Keratinocyte (primary cell): Measurements from ENCODE around the gene GPRC5B. TPM values are rescaled to one million over a fixed set of nuclear protein-coding genes. Genes with fewer than 3 reads are reported as not detected.
A peak's percentile ranks its signal among the peaks of the same experiment; 100 is the strongest.

Experiments used
- DNase-seq: peaks from one replicate; pipeline ENCODE4 v3.0.0-alpha.2; 2011; ENCODE audit warnings: low read depth, missing footprints, low spot score
- FAIRE-seq: peaks from 2 replicates; lab custom pipeline; 2011; peaks lifted over from hg19 to GRCh38; lab: Jason Lieb, UNC
- H2AFZ ChIP-seq: 2 replicates; pipeline ENCODE4 v1.6.0; 2012; ENCODE audit warnings: low read length, control low read depth, inconsistent platforms; ENCODE audit not compliant: control insufficient read depth
- H3K27ac ChIP-seq: 2 replicates; pipeline ENCODE4 v1.5.1; 2011; ENCODE audit warnings: low read length; ENCODE audit not compliant: control insufficient read depth, insufficient read depth
- H3K27me3 ChIP-seq: 3 replicates; pipeline ENCODE4 v1.6.0; 2011; ENCODE audit warnings: low read length; ENCODE audit not compliant: control insufficient read depth, insufficient read depth; ENCODE audit errors: extremely low read depth
- H3K36me3 ChIP-seq, 2 experiments: 2 replicates in 1 of 2; 3 replicates in 1 of 2; pipeline ENCODE4 v1.5.1; 2011; ENCODE audit warnings: low read length in 2 of 2, mild to moderate bottlenecking in 1 of 2; ENCODE audit not compliant: control insufficient read depth in 2 of 2, insufficient read depth in 2 of 2; ENCODE audit errors: extremely low read depth in 1 of 2
- H3K4me1 ChIP-seq: 3 replicates; pipeline ENCODE4 v1.5.1; 2011; ENCODE audit warnings: low read length; ENCODE audit not compliant: control insufficient read depth, insufficient read depth; ENCODE audit errors: extremely low read depth
- H3K4me2 ChIP-seq: 3 replicates; pipeline ENCODE4 v1.6.0; 2011; ENCODE audit warnings: low read depth, low read length; ENCODE audit not compliant: control insufficient read depth, insufficient read depth; ENCODE audit errors: extremely low read depth
- H3K4me3 ChIP-seq, 3 experiments: fragments of 200-600 bp in 1 of 3; sonication (generic) in 1 of 3; 2 replicates in 2 of 3; 3 replicates in 1 of 3; pipeline ENCODE4 v1.5.1; 2011 to 2016; ENCODE audit warnings: low read length in 3 of 3, mild to moderate bottlenecking in 3 of 3, control low read depth in 2 of 3, inconsistent platforms in 1 of 3, low read depth in 1 of 3, mixed read lengths in 1 of 3, mixed run types in 1 of 3, moderate library complexity in 1 of 3; ENCODE audit not compliant: control insufficient read depth in 2 of 3, insufficient read depth in 2 of 3; ENCODE audit errors: extremely low read depth in 1 of 3
- H3K79me2 ChIP-seq: 2 replicates; pipeline ENCODE4 v1.6.0; 2012; ENCODE audit warnings: low read length; ENCODE audit not compliant: control insufficient read depth, insufficient read depth
- H3K9ac ChIP-seq: 3 replicates; pipeline ENCODE4 v1.6.0; 2011; ENCODE audit warnings: low read length; ENCODE audit not compliant: control insufficient read depth, insufficient read depth; ENCODE audit errors: extremely low read depth
- H3K9me1 ChIP-seq: 3 replicates; pipeline ENCODE4 v1.6.0; 2011; ENCODE audit warnings: low read length; ENCODE audit not compliant: control insufficient read depth, insufficient read depth; ENCODE audit errors: extremely low read depth
- H3K9me3 ChIP-seq: 2 replicates; pipeline ENCODE4 v1.5.1; 2012; ENCODE audit warnings: low read depth, low read length; ENCODE audit not compliant: control insufficient read depth
- H4K20me1 ChIP-seq: 3 replicates; pipeline ENCODE4 v1.6.0; 2011; ENCODE audit warnings: low read length; ENCODE audit not compliant: control insufficient read depth, insufficient read depth; ENCODE audit errors: extremely low read depth
- EZH2 ChIP-seq: IDR thresholded peaks from one replicate; pipeline ENCODE4 v1.6.1; 2012; ENCODE audit warnings: inconsistent platforms, mild to moderate bottlenecking, low read length, moderate library complexity
- dilution Hi-C: fragments of 300-500 bp; cut with MboI; formaldehyde crosslinking; loops from one replicate; pipeline ENCODE4 v1.7.0; 2020; ENCODE audit warnings: low sequenced_read_pairs; ENCODE audit not compliant: extremely low pct_ligation_motif_present
- polyA plus RNA-seq, 5 experiments: library from polyadenylated mRNA; depleted of rRNA in 3 of 5; stranded (reverse) in 3 of 5; stranded (forward) in 1 of 5; unstranded in 1 of 5; fragments of >200 nt; gene quantifications; 1 replicate in 1 of 5; 2 replicates in 3 of 5; 3 replicates in 1 of 5; pipeline versions ENCODE4 v1.2.1 to v1.2.3, GENCODE V29; 2011 to 2012; ENCODE audit warnings: missing spikeins in 2 of 5, low read depth in 1 of 5, low replicate concordance in 1 of 5
- TF ChIP-seq, protein P1 (sequence below), 3 experiments: IDR thresholded peaks in 1 of 3; conservative IDR thresholded peaks in 1 of 3; optimal IDR thresholded peaks in 1 of 3; 2 replicates in 2 of 3; 3 replicates in 1 of 3; pipeline versions ENCODE3 to v1.5.1; 2011; ENCODE audit warnings: low read length in 3 of 3, mild to moderate bottlenecking in 3 of 3, moderate library complexity in 2 of 3, control low read depth in 1 of 3, inconsistent platforms in 1 of 3; ENCODE audit not compliant: insufficient read depth in 2 of 3; ENCODE audit errors: extremely low read depth in 1 of 3

Gene GPRC5B
- polyA plus RNA-seq, 1 donor (not counting 4 experiments of a cell fraction or from before 2014, with no cell fraction given), result 0.03 TPM

GRCh38 chr16:19810817-19811731, 73.6 kb downstream of the GPRC5B start:
- Histone ChIP-seq H3K27me3 (no peaks in the 10 kb centered on the region), H3K36me3 (no peaks in the 10 kb centered on the region), H3K79me2 (no peaks in the 10 kb centered on the region), H2AFZ (no peak overlapping the region), H3K9me3 (peaks cover under 1% of the 10 kb centered on the region), H3K4me3 (no peak overlapping the region), H3K4me2 (peak overlapping the region; percentile 20), H3K27ac (no peak overlapping the region), H4K20me1 (no peaks in the 10 kb centered on the region), H3K9me1 (no peaks in the 10 kb centered on the region), H3K9ac (no peak overlapping the region), H3K4me1 (peaks cover 8% of the 10 kb centered on the region)
- TF ChIP-seq EZH2, result no peak
- DNase-seq (peak; percentile 55), FAIRE-seq (peak; percentile 63)
- dilution Hi-C loops, result no loop called here

DNA sequence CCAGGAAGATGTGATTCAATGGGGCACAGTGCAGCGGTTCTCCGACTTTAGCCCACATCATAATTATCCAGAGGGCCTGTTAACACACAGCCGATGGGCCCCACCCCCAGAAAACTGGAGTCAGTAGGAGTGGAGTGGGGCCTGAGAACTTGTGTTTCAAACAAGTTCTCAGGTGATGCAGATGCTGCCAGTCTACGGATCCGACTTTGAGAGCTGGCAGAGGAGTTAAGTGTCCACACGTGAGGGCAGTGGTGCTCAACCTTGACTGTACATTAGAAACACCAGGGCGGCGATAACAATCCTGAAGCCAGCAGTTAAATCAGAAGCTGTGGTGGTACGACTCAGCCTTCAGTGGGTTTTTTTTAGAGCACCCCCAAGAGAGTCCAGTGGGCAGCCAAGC, 75.0 kb downstream of the GPRC5B start:
- no peak overlapping the region for H3K4me3 ChIP-seq
- H3K9me1 ChIP-seq, result no peaks in the 10 kb centered on the region
- no peaks in the 10 kb centered on the region for H3K27me3 ChIP-seq
- no peaks in the 10 kb centered on the region for H3K36me3 ChIP-seq
- no peak overlapping the region for H3K4me2 ChIP-seq
- TF ChIP-seq, protein P1, sequence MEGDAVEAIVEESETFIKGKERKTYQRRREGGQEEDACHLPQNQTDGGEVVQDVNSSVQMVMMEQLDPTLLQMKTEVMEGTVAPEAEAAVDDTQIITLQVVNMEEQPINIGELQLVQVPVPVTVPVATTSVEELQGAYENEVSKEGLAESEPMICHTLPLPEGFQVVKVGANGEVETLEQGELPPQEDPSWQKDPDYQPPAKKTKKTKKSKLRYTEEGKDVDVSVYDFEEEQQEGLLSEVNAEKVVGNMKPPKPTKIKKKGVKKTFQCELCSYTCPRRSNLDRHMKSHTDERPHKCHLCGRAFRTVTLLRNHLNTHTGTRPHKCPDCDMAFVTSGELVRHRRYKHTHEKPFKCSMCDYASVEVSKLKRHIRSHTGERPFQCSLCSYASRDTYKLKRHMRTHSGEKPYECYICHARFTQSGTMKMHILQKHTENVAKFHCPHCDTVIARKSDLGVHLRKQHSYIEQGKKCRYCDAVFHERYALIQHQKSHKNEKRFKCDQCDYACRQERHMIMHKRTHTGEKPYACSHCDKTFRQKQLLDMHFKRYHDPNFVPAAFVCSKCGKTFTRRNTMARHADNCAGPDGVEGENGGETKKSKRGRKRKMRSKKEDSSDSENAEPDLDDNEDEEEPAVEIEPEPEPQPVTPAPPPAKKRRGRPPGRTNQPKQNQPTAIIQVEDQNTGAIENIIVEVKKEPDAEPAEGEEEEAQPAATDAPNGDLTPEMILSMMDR (optimal IDR thresholded peaks at IDR 0.05 in 1 of 3, IDR thresholded peaks at IDR 0.05 in 1 of 3, conservative IDR thresholded peaks at IDR 0.05 in 1 of 3; ENCODE audit: extremely low read depth in 1 of 3, insufficient read depth in 2 of 3, low read length in 3 of 3), result no peak
- no peak for TF ChIP-seq EZH2
- FAIRE-seq, result no peak
- no peak overlapping the region for H2AFZ ChIP-seq
- H3K9me3 ChIP-seq, result peaks cover 2% of the 10 kb centered on the region
- no peak overlapping the region for H3K9ac ChIP-seq
- no peaks in the 10 kb centered on the region for H4K20me1 ChIP-seq
- no peak overlapping the region for H3K27ac ChIP-seq
- peaks cover 12% of the 10 kb centered on the region for H3K4me1 ChIP-seq
- DNase-seq, result no peak
- H3K79me2 ChIP-seq, result no peaks in the 10 kb centered on the region
- dilution Hi-C loops, result no loop called here
